Activated B cell treated with CpG ODN at 0.5 μM for 24 hours (primary cell): Measurements from ENCODE around the gene MRC2. TPM values are rescaled to one million over a fixed set of nuclear protein-coding genes. Genes with fewer than 3 reads are reported as not detected.

Experiments used
- ATAC-seq: fragments of 200-7000 bp; cut with Tn5 transposase; one replicate; pipeline ENCODE4 v1.10.0; 2021; ENCODE audit warnings: low read depth, mild to moderate bottlenecking, moderate library complexity
- CTCF ChIA-PET: fragments of 350-600 bp; sonication (Branson Sonifier 250); formaldehyde crosslinking; loops from one replicate; lab custom pipeline; 2021; ENCODE audit warnings: antibody characterized with exemption; lab: Charles Lee
- POLR2A ChIA-PET: fragments of 350-600 bp; sonication (Branson Sonifier 250); formaldehyde crosslinking; loops from one replicate; lab custom pipeline; 2021; ENCODE audit warnings: antibody characterized with exemption; lab: Charles Lee
- DNase-seq: peaks from one replicate; pipeline ENCODE4 v3.0.0; 2022
- H3K27ac Mint-ChIP-seq: one replicate; pipeline ENCODE4 v1.8.0; 2020; ENCODE audit warnings: mixed read lengths
- H3K27me3 Mint-ChIP-seq: one replicate; pipeline ENCODE4 v1.8.0; 2021; ENCODE audit warnings: mixed read lengths
- H3K36me3 Mint-ChIP-seq: one replicate; pipeline ENCODE4 v1.8.0; 2021; ENCODE audit warnings: low read depth, mixed read lengths
- H3K4me1 Mint-ChIP-seq: one replicate; pipeline ENCODE4 v1.8.0; 2021; ENCODE audit warnings: mixed read lengths
- H3K4me3 Mint-ChIP-seq: one replicate; pipeline ENCODE4 v1.8.0; 2020; ENCODE audit warnings: mild to moderate bottlenecking, mixed read lengths
- H3K9me3 Mint-ChIP-seq: one replicate; pipeline ENCODE4 v1.8.0; 2020; ENCODE audit warnings: mixed read lengths
- intact Hi-C: fragments of 100-400 bp; cut with micrococcal nuclease; formaldehyde crosslinking; loops from one replicate; pipeline ENCODE4 v1.15.1; 2024
- total RNA-seq: library from RNA; stranded (reverse); gene quantifications from 2 replicates; pipeline ENCODE4 v1.2.3, GENCODE V29; 2022
- TF ChIP-seq, protein P1 (sequence below): fragments of 200-600 bp; IDR thresholded peaks from one replicate; pipeline ENCODE4 v1.8.0; 2022; ENCODE audit warnings: antibody characterized with exemption, mild to moderate bottlenecking

MRC2 gene
- total RNA-seq, 1 donor from 2014 or later: 0.11 TPM

- no peaks in the 10 kb centered on the region for H3K27me3 Mint-ChIP-seq
- DNase-seq: no peak
- ChIA-PET CTCF (no interaction called here), POLR2A (no interaction called here)
- no peak overlapping the region for H3K4me3 Mint-ChIP-seq
- TF ChIP-seq, protein P1, sequence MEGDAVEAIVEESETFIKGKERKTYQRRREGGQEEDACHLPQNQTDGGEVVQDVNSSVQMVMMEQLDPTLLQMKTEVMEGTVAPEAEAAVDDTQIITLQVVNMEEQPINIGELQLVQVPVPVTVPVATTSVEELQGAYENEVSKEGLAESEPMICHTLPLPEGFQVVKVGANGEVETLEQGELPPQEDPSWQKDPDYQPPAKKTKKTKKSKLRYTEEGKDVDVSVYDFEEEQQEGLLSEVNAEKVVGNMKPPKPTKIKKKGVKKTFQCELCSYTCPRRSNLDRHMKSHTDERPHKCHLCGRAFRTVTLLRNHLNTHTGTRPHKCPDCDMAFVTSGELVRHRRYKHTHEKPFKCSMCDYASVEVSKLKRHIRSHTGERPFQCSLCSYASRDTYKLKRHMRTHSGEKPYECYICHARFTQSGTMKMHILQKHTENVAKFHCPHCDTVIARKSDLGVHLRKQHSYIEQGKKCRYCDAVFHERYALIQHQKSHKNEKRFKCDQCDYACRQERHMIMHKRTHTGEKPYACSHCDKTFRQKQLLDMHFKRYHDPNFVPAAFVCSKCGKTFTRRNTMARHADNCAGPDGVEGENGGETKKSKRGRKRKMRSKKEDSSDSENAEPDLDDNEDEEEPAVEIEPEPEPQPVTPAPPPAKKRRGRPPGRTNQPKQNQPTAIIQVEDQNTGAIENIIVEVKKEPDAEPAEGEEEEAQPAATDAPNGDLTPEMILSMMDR: no peak
- peaks cover 9% of the 10 kb centered on the region for H3K9me3 Mint-ChIP-seq
- no peak overlapping the region for H3K27ac Mint-ChIP-seq
- intact Hi-C loops: no loop called here
- ATAC-seq: no peak
- H3K4me1 Mint-ChIP-seq: no peaks in the 10 kb centered on the region
- no peaks in the 10 kb centered on the region for H3K36me3 Mint-ChIP-seq
Observed at GRCh38 chr17:62665599-62665998, 38.1 kb downstream of the MRC2 start.

GRCh38 chr17:62666061-62666800 is 38.8 kb downstream of the MRC2 start:
- no peak for ATAC-seq
- Mint-ChIP-seq H3K9me3 (peaks cover 3% of the 10 kb centered on the region), H3K27me3 (no peaks in the 10 kb centered on the region), H3K4me3 (no peak overlapping the region), H3K27ac (no peak overlapping the region), H3K36me3 (no peaks in the 10 kb centered on the region), H3K4me1 (no peaks in the 10 kb centered on the region)
- no peak for DNase-seq
- TF ChIP-seq, protein P1: no peak
- ChIA-PET CTCF (no interaction called here), POLR2A (no interaction called here)
- intact Hi-C loops: no loop called here

GRCh38 chr17:62666801-62667591 is 39.5 kb downstream of the MRC2 start:
- Mint-ChIP-seq H3K36me3 (no peaks in the 10 kb centered on the region), H3K4me1 (no peaks in the 10 kb centered on the region), H3K4me3 (no peak overlapping the region), H3K9me3 (no peaks in the 10 kb centered on the region), H3K27ac (no peak overlapping the region), H3K27me3 (no peaks in the 10 kb centered on the region)
- ChIA-PET CTCF (no interaction called here), POLR2A (no interaction called here)
- intact Hi-C loops: no loop called here
- TF ChIP-seq, protein P1: no peak
- DNase-seq: no peak
- ATAC-seq: no peak

GRCh38 chr17:62668091-62668804 is 40.8 kb downstream of the MRC2 start:
- ChIA-PET POLR2A (no interaction called here), CTCF (no interaction called here)
- Mint-ChIP-seq H3K9me3 (no peaks in the 10 kb centered on the region), H3K27ac (no peak overlapping the region), H3K4me1 (no peaks in the 10 kb centered on the region), H3K27me3 (no peaks in the 10 kb centered on the region), H3K4me3 (no peak overlapping the region), H3K36me3 (no peaks in the 10 kb centered on the region)
- TF ChIP-seq, protein P1: no peak
- ATAC-seq (no peak), DNase-seq (no peak)
- intact Hi-C loops: no loop called here
